ENCODE measurements around the gene SERTAD4. TPM values are rescaled to one million over a fixed set of nuclear protein-coding genes. Genes with fewer than 3 reads are reported as not detected.

SERTAD4 gene
- total and polyA plus RNA-seq, 2 experiments from 2014 or later: 2.8 to 3.0 TPM

GRCh38 chr1:210250665-210250997 lies 18.0 kb downstream of the SERTAD4 start:
- Histone ChIP-seq H3K27me3 (peaks cover 58% of the 10 kb centered on the region), H4K20me1 (ENCODE audit: insufficient read depth, poor library complexity, severe bottlenecking) (no peaks in the 10 kb centered on the region), H3K4me3 (no peak overlapping the region), H3K4me2 (peak overlapping the region; percentile 94), H3K9me3 (ENCODE audit: low read depth) (no peaks in the 10 kb centered on the region), H2AFZ (no peak overlapping the region), H3K4me1 (ENCODE audit: insufficient read depth) (peaks cover 27% of the 10 kb centered on the region), H3K36me3 (replicated peaks; ENCODE audit: insufficient read depth, low read depth) (no peaks in the 10 kb centered on the region), H3K9me2 (replicated peaks; ENCODE audit: insufficient read depth) (no peaks in the 10 kb centered on the region), H3K27ac (peak overlapping the region; percentile 83), H3K79me2 (no peaks in the 10 kb centered on the region)
- 9% methylated on average over 11 of the region's 11 CpGs for WGBS (ENCODE audit: low lambda C conversion rate, missing lambda C conversion rate)
- peak; percentile 46 for DNase-seq (ENCODE audit: low spot score)
- TF ChIP-seq CTCF (IDR thresholded peaks at IDR 0.05; ENCODE audit: poor library complexity): no peak
- TF ChIP-seq EZH2 (IDR thresholded peaks at IDR 0.05; ENCODE audit: borderline replicate concordance): no peak
- TF ChIP-seq EZH2phosphoT487 (IDR thresholded peaks at IDR 0.05; ENCODE audit: low read depth, severe bottlenecking, unreplicated experiment): no peak

- WGBS (ENCODE audit: low lambda C conversion rate, missing lambda C conversion rate): under 1% methylated on average over 17 of the region's 37 CpGs
- Histone ChIP-seq H3K27me3 (peaks cover 56% of the 10 kb centered on the region), H3K9me2 (replicated peaks; ENCODE audit: insufficient read depth) (no peaks in the 10 kb centered on the region), H4K20me1 (ENCODE audit: insufficient read depth, poor library complexity, severe bottlenecking) (no peaks in the 10 kb centered on the region), H3K4me2 (peak overlapping the region; percentile 94), H3K4me3 (peak overlapping the region; percentile 61), H3K36me3 (replicated peaks; ENCODE audit: insufficient read depth, low read depth) (no peaks in the 10 kb centered on the region), H3K4me1 (ENCODE audit: insufficient read depth) (peaks cover 27% of the 10 kb centered on the region), H3K9me3 (ENCODE audit: low read depth) (no peaks in the 10 kb centered on the region), H3K27ac (peak overlapping the region; percentile 83), H2AFZ (peak overlapping the region; percentile 18), H3K79me2 (no peaks in the 10 kb centered on the region)
- peak; percentile 45 for TF ChIP-seq EZH2phosphoT487 (IDR thresholded peaks at IDR 0.05; ENCODE audit: low read depth, severe bottlenecking, unreplicated experiment)
- TF ChIP-seq EZH2 (IDR thresholded peaks at IDR 0.05; ENCODE audit: borderline replicate concordance): no peak
- TF ChIP-seq CTCF (IDR thresholded peaks at IDR 0.05; ENCODE audit: poor library complexity): peak; percentile 2
- peak; percentile 77 for DNase-seq (ENCODE audit: low spot score)
Measured at GRCh38 chr1:210250998-210251679, 18.5 kb downstream of the SERTAD4 start.

GRCh38 chr1:210251680-210252490 lies 19.3 kb downstream of the SERTAD4 start:
- Histone ChIP-seq H4K20me1 (ENCODE audit: insufficient read depth, poor library complexity, severe bottlenecking) (no peaks in the 10 kb centered on the region), H3K36me3 (replicated peaks; ENCODE audit: insufficient read depth, low read depth) (no peaks in the 10 kb centered on the region), H3K9me2 (replicated peaks; ENCODE audit: insufficient read depth) (no peaks in the 10 kb centered on the region), H3K9me3 (ENCODE audit: low read depth) (no peaks in the 10 kb centered on the region), H3K79me2 (no peaks in the 10 kb centered on the region), H3K27me3 (peaks cover 56% of the 10 kb centered on the region), H3K4me1 (ENCODE audit: insufficient read depth) (peaks cover 27% of the 10 kb centered on the region), H3K4me3 (peak overlapping the region; percentile 61), H3K27ac (peak overlapping the region; percentile 83), H2AFZ (peak overlapping the region; percentile 18), H3K4me2 (peak overlapping the region; percentile 94)
- TF ChIP-seq EZH2phosphoT487 (IDR thresholded peaks at IDR 0.05; ENCODE audit: low read depth, severe bottlenecking, unreplicated experiment) (no peak), CTCF (IDR thresholded peaks at IDR 0.05; ENCODE audit: poor library complexity) (no peak), EZH2 (IDR thresholded peaks at IDR 0.05; ENCODE audit: borderline replicate concordance) (peak; percentile 21)
- WGBS (ENCODE audit: low lambda C conversion rate, missing lambda C conversion rate): 9% methylated on average over 57 of the region's 58 CpGs
- DNase-seq (ENCODE audit: low spot score): no peak

Measured in hepatocyte (in vitro differentiated cells).